ENCODE measurements around the gene INIP.

DNA sequence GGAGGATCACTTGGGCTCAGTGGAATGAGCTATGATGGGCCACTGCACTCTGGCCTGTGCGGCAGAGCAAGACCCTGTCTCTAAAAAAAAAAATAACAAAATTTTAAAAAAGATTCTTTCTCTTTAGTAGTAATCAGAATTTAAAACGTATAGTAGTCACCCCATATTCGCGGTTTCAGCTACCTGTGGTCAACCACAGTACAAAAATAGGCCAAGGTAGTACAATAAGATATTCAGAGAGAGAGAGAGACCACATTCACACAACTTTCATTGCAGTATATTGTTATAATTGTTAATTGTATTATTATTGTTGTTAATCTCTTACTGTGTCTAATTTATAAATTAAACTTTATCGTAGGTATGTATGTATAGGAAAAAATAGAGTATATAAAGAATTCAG, 18.7 kb downstream of the INIP start:
- no peak for TF ChIP-seq SMC3 (conservative IDR thresholded peaks at IDR 0.05; ENCODE audit: poor library complexity)
- TF ChIP-seq, protein P1, sequence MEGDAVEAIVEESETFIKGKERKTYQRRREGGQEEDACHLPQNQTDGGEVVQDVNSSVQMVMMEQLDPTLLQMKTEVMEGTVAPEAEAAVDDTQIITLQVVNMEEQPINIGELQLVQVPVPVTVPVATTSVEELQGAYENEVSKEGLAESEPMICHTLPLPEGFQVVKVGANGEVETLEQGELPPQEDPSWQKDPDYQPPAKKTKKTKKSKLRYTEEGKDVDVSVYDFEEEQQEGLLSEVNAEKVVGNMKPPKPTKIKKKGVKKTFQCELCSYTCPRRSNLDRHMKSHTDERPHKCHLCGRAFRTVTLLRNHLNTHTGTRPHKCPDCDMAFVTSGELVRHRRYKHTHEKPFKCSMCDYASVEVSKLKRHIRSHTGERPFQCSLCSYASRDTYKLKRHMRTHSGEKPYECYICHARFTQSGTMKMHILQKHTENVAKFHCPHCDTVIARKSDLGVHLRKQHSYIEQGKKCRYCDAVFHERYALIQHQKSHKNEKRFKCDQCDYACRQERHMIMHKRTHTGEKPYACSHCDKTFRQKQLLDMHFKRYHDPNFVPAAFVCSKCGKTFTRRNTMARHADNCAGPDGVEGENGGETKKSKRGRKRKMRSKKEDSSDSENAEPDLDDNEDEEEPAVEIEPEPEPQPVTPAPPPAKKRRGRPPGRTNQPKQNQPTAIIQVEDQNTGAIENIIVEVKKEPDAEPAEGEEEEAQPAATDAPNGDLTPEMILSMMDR (IDR thresholded peaks at IDR 0.05; ENCODE audit: poor library complexity, severe bottlenecking): no peak
